Stimulated activated naive CD8-positive, alpha-beta T cell treated with anti-CD3 and anti-CD28 coated beads, Interleukin-15, amount 100 ng/mL, for 72 hours (primary cell): ENCODE data around the gene SSTR5.

Experiments
- ATAC-seq: fragments of 150-1000 bp; cut with Tn5 transposase; 2 replicates; pipeline ENCODE4 v1.10.0; 2021; ENCODE audit warnings: mild to moderate bottlenecking, moderate library complexity
- DNase-seq, 2 donors: peaks; one replicate each; pipeline ENCODE4 v3.0.0; 2021 to 2022
- H3K27ac Mint-ChIP-seq, 2 donors: one replicate each; pipeline ENCODE4 v1.8.0; 2022; ENCODE audit warnings: mild to moderate bottlenecking in 2 of 2, mixed read lengths in 2 of 2, moderate library complexity in 2 of 2
- H3K27me3 Mint-ChIP-seq: one replicate; pipeline ENCODE4 v1.8.0; 2022; ENCODE audit warnings: mixed read lengths
- H3K4me1 Mint-ChIP-seq: one replicate; pipeline ENCODE4 v1.8.0; 2022; ENCODE audit warnings: mild to moderate bottlenecking, mixed read lengths
- H3K4me3 Mint-ChIP-seq, 2 donors: one replicate each; pipeline ENCODE4 v1.8.0; 2022; ENCODE audit warnings: mild to moderate bottlenecking in 2 of 2, mixed read lengths in 2 of 2, moderate library complexity in 1 of 2
- H3K9me3 Mint-ChIP-seq, 2 donors: one replicate each; pipeline ENCODE4 v1.8.0; 2022; ENCODE audit warnings: mixed read lengths in 2 of 2

Gene SSTR5

GRCh38 chr16:1097156-1097555, 24.6 kb downstream of the SSTR5 start:
- H3K9me3 Mint-ChIP-seq = peaks cover 0 to 7% of the 10 kb centered on the region in 2 donors
- peaks cover 5% of the 10 kb centered on the region for H3K4me1 Mint-ChIP-seq
- DNase-seq (no peak), ATAC-seq (no peak)
- H3K4me3 Mint-ChIP-seq = no peak overlapping the region
- H3K27me3 Mint-ChIP-seq = peaks cover 35% of the 10 kb centered on the region
- no peak overlapping the region for H3K27ac Mint-ChIP-seq

- ATAC-seq (no peak), DNase-seq (no peak)
- Mint-ChIP-seq H3K9me3 (peaks cover 0 to 7% of the 10 kb centered on the region in 2 donors), H3K27ac (no peak overlapping the region), H3K27me3 (peaks cover 35% of the 10 kb centered on the region), H3K4me3 (no peak overlapping the region), H3K4me1 (peaks cover 5% of the 10 kb centered on the region)
Measured at GRCh38 chr16:1097800-1098199, 25.3 kb downstream of the SSTR5 start.

- no peak overlapping the region for H3K4me3 Mint-ChIP-seq
- no peak overlapping the region for H3K27ac Mint-ChIP-seq
- no peak for ATAC-seq
- no peak for DNase-seq
- peaks cover 0 to 3% of the 10 kb centered on the region in 2 donors for H3K9me3 Mint-ChIP-seq
- peaks cover 2% of the 10 kb centered on the region for H3K4me1 Mint-ChIP-seq
- H3K27me3 Mint-ChIP-seq = peaks cover 31% of the 10 kb centered on the region
Measured at GRCh38 chr16:1098266-1098991, 25.9 kb downstream of the SSTR5 start.

GRCh38 chr16:1099189-1100083, 26.9 kb downstream of the SSTR5 start:
- Mint-ChIP-seq H3K4me3 (no peak overlapping the region), H3K4me1 (no peaks in the 10 kb centered on the region), H3K27ac (peak overlapping the region in 1 of 2 donors; percentile 27), H3K9me3 (no peaks in the 10 kb centered on the region), H3K27me3 (peaks cover 35% of the 10 kb centered on the region)
- ATAC-seq (no peak), DNase-seq (no peak)

- no peaks in the 10 kb centered on the region for H3K9me3 Mint-ChIP-seq
- H3K4me3 Mint-ChIP-seq = no peak overlapping the region
- H3K27ac Mint-ChIP-seq = no peak overlapping the region
Measured at GRCh38 chr16:1100084-1100800, 27.7 kb downstream of the SSTR5 start.

GRCh38 chr16:1101133-1101532, 28.6 kb downstream of the SSTR5 start:
- Mint-ChIP-seq H3K4me3 (no peak overlapping the region), H3K4me1 (no peaks in the 10 kb centered on the region), H3K27me3 (peaks cover 52% of the 10 kb centered on the region), H3K9me3 (no peaks in the 10 kb centered on the region), H3K27ac (no peak overlapping the region)
- DNase-seq (no peak), ATAC-seq (no peak)

More at GRCh38 chr16:1100084-1100800, 27.7 kb downstream of the SSTR5 start:
- no peak for ATAC-seq
- Mint-ChIP-seq H3K27me3 (peaks cover 43% of the 10 kb centered on the region), H3K4me1 (no peaks in the 10 kb centered on the region)
- no peak for DNase-seq

GRCh38 chr16:1101573-1102332, 29.2 kb downstream of the SSTR5 start:
- Mint-ChIP-seq H3K4me1 (no peaks in the 10 kb centered on the region), H3K4me3 (no peak overlapping the region), H3K9me3 (no peaks in the 10 kb centered on the region), H3K27ac (no peak overlapping the region), H3K27me3 (peaks cover 58% of the 10 kb centered on the region)
- DNase-seq (no peak), ATAC-seq (no peak)

- ATAC-seq = no peak
- Mint-ChIP-seq H3K27ac (no peak overlapping the region), H3K27me3 (peaks cover 63% of the 10 kb centered on the region), H3K9me3 (no peaks in the 10 kb centered on the region), H3K4me3 (no peak overlapping the region), H3K4me1 (no peaks in the 10 kb centered on the region)
- DNase-seq = no peak
Measured at GRCh38 chr16:1102333-1102700, 29.8 kb downstream of the SSTR5 start.

GRCh38 chr16:1102921-1103635, 30.5 kb downstream of the SSTR5 start:
- Mint-ChIP-seq H3K4me1 (no peaks in the 10 kb centered on the region), H3K27me3 (peaks cover 66% of the 10 kb centered on the region), H3K9me3 (no peaks in the 10 kb centered on the region), H3K27ac (no peak overlapping the region), H3K4me3 (no peak overlapping the region)
- ATAC-seq = peak; percentile 65
- peak; percentile 68 to 80 for DNase-seq

- DNase-seq (no peak), ATAC-seq (no peak)
- Mint-ChIP-seq H3K27me3 (peaks cover 71% of the 10 kb centered on the region), H3K4me3 (no peak overlapping the region), H3K27ac (no peak overlapping the region), H3K4me1 (no peaks in the 10 kb centered on the region), H3K9me3 (no peaks in the 10 kb centered on the region)
Measured at GRCh38 chr16:1103636-1103980, 31.1 kb downstream of the SSTR5 start.

GRCh38 chr16:1105888-1106620, 33.5 kb downstream of the SSTR5 start:
- DNase-seq (peak; percentile 60 to 63), ATAC-seq (peak; percentile 70)
- H3K9me3 Mint-ChIP-seq = no peaks in the 10 kb centered on the region
- no peaks in the 10 kb centered on the region for H3K4me1 Mint-ChIP-seq
- peaks cover 62% of the 10 kb centered on the region for H3K27me3 Mint-ChIP-seq
- no peak overlapping the region for H3K27ac Mint-ChIP-seq
- H3K4me3 Mint-ChIP-seq = no peak overlapping the region

GRCh38 chr16:1106659-1107058, 34.1 kb downstream of the SSTR5 start:
- no peak overlapping the region for H3K4me3 Mint-ChIP-seq
- ATAC-seq = no peak

GRCh38 chr16:1107141-1107540, 34.6 kb downstream of the SSTR5 start:
- ATAC-seq = no peak
- no peak overlapping the region for H3K4me3 Mint-ChIP-seq
- H3K4me1 Mint-ChIP-seq = no peaks in the 10 kb centered on the region
- DNase-seq = no peak
- H3K27ac Mint-ChIP-seq = no peak overlapping the region
- peaks cover 58% of the 10 kb centered on the region for H3K27me3 Mint-ChIP-seq
- no peaks in the 10 kb centered on the region for H3K9me3 Mint-ChIP-seq

More at GRCh38 chr16:1106659-1107058, 34.1 kb downstream of the SSTR5 start:
- H3K9me3 Mint-ChIP-seq = no peaks in the 10 kb centered on the region
- peaks cover 58% of the 10 kb centered on the region for H3K27me3 Mint-ChIP-seq
- H3K4me1 Mint-ChIP-seq = no peaks in the 10 kb centered on the region
- no peak overlapping the region for H3K27ac Mint-ChIP-seq
- DNase-seq = no peak

GRCh38 chr16:1107731-1108130, 35.2 kb downstream of the SSTR5 start:
- Mint-ChIP-seq H3K4me1 (no peaks in the 10 kb centered on the region), H3K9me3 (no peaks in the 10 kb centered on the region), H3K27me3 (peaks cover 58% of the 10 kb centered on the region), H3K27ac (no peak overlapping the region), H3K4me3 (no peak overlapping the region)
- DNase-seq (no peak), ATAC-seq (no peak)
